MCF 10A (cell line): Measurements from ENCODE around the gene KCNJ6. TPM values are rescaled to one million over a fixed set of nuclear protein-coding genes. Genes with fewer than 3 reads are reported as not detected.

ENCODE experiments used
- BruUV-seq: library from RNA; stranded (reverse); fragments of 400-500 nt; replicated peaks from 2 replicates; lab custom pipeline; 2021; lab: Mats Ljungman, UMichigan
- CTCF ChIA-PET: fragments of 300-600 bp; sonication (Branson Sonifier 250); formaldehyde crosslinking; extraction: SDS; loops from one replicate; lab custom pipeline; 2021; ENCODE audit warnings: antibody characterized with exemption, inconsistent platforms; lab: Yijun Ruan, JAX
- POLR2A ChIA-PET: fragments of 300-600, 350-650 bp; sonication (Branson Sonifier 250); formaldehyde crosslinking; extraction: SDS; loops from one replicate; lab custom pipeline; 2020; ENCODE audit warnings: antibody characterized with exemption, inconsistent platforms; lab: Yijun Ruan, JAX
- DNase-seq: peaks from one replicate; pipeline ENCODE4 v3.0.0-alpha.2; 2018; ENCODE audit not compliant: unreplicated experiment
- H3K27ac Mint-ChIP-seq: one replicate; pipeline ENCODE4 v1.8.0; 2022; ENCODE audit warnings: mild to moderate bottlenecking, low read depth, mixed read lengths; ENCODE audit not compliant: unreplicated experiment
- H3K27me3 Mint-ChIP-seq: one replicate; pipeline ENCODE4 v1.8.0; 2022; ENCODE audit warnings: mixed read lengths; ENCODE audit not compliant: insufficient read depth, unreplicated experiment
- H3K36me3 Mint-ChIP-seq: one replicate; pipeline ENCODE4 v1.8.0; 2022; ENCODE audit warnings: mild to moderate bottlenecking, moderate library complexity, mixed read lengths; ENCODE audit not compliant: insufficient read depth, unreplicated experiment
- H3K4me1 Mint-ChIP-seq: one replicate; pipeline ENCODE4 v1.8.0; 2022; ENCODE audit warnings: mixed read lengths; ENCODE audit not compliant: insufficient read depth, unreplicated experiment
- H3K4me3 Mint-ChIP-seq: one replicate; pipeline ENCODE4 v1.8.0; 2022; ENCODE audit warnings: mild to moderate bottlenecking, moderate library complexity, mixed read lengths; ENCODE audit not compliant: unreplicated experiment
- H3K9me3 Mint-ChIP-seq: one replicate; pipeline ENCODE4 v1.8.0; 2022; ENCODE audit warnings: mixed read lengths; ENCODE audit not compliant: unreplicated experiment
- intact Hi-C: fragments of 100-400 bp; cut with micrococcal nuclease; formaldehyde crosslinking; loops from 2 replicates; pipeline ENCODE4 v1.14.1; 2022
- total RNA-seq: library from RNA; stranded (reverse); gene quantifications from 2 replicates; pipeline ENCODE4 v1.2.3, GENCODE V29; 2022
- TF ChIP-seq, protein P1 (sequence below): fragments of 200-600 bp; IDR thresholded peaks from one replicate; pipeline ENCODE4 v1.8.0; 2022; ENCODE audit warnings: antibody characterized with exemption, mild to moderate bottlenecking; ENCODE audit not compliant: unreplicated experiment

KCNJ6 gene
- total RNA-seq, 1 experiment from 2014 or later = 0.28 TPM

DNA sequence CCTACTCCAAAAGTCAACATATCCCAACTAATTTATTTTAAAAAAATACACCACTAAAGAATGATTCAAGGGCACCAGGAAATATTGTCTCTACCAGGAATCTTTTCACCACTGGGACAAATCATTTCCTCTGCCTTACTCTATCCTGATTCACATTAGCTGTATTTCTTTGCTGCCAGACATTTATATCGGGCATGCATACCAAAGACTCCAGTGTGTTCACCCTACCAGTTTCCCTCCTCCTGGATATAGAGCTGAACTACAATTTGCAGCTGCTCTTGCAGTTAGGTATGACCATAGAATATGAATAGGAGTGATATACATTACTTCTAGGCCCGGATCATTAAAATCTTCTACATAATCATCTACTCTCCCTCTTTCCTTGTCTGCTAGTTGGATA, 7.6 kb downstream of the KCNJ6 start:
- Mint-ChIP-seq H3K9me3 (no peaks in the 10 kb centered on the region), H3K4me3 (no peak overlapping the region)

GRCh38 chr21:37907076-37907475, 9.2 kb downstream of the KCNJ6 start:
- intact Hi-C loops = no loop called here
- Mint-ChIP-seq H3K9me3 (no peaks in the 10 kb centered on the region), H3K4me1 (peaks cover 5% of the 10 kb centered on the region), H3K4me3 (no peak overlapping the region), H3K27ac (no peak overlapping the region), H3K27me3 (no peaks in the 10 kb centered on the region), H3K36me3 (no peaks in the 10 kb centered on the region)
- TF ChIP-seq, protein P1, sequence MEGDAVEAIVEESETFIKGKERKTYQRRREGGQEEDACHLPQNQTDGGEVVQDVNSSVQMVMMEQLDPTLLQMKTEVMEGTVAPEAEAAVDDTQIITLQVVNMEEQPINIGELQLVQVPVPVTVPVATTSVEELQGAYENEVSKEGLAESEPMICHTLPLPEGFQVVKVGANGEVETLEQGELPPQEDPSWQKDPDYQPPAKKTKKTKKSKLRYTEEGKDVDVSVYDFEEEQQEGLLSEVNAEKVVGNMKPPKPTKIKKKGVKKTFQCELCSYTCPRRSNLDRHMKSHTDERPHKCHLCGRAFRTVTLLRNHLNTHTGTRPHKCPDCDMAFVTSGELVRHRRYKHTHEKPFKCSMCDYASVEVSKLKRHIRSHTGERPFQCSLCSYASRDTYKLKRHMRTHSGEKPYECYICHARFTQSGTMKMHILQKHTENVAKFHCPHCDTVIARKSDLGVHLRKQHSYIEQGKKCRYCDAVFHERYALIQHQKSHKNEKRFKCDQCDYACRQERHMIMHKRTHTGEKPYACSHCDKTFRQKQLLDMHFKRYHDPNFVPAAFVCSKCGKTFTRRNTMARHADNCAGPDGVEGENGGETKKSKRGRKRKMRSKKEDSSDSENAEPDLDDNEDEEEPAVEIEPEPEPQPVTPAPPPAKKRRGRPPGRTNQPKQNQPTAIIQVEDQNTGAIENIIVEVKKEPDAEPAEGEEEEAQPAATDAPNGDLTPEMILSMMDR = no peak
- ChIA-PET POLR2A (no interaction called here), CTCF (no interaction called here)
- no TSS peak for BruUV-seq
- DNase-seq = no peak

More for the DNA sequence above, 7.6 kb downstream of the KCNJ6 start:
- Mint-ChIP-seq H3K4me1 (no peaks in the 10 kb centered on the region), H3K27me3 (peaks cover 5% of the 10 kb centered on the region), H3K36me3 (no peaks in the 10 kb centered on the region), H3K27ac (no peak overlapping the region)
- POLR2A ChIA-PET = no interaction called here
- TF ChIP-seq, protein P1 = no peak
- intact Hi-C loops = no loop called here
- no TSS peak for BruUV-seq
- DNase-seq = no peak
- CTCF ChIA-PET = interaction anchor here (1.1 kb wide), 1 partner anchor 192 kb away, joined by 3 read pairs; no protein-coding TSS in a partner anchor

DNA sequence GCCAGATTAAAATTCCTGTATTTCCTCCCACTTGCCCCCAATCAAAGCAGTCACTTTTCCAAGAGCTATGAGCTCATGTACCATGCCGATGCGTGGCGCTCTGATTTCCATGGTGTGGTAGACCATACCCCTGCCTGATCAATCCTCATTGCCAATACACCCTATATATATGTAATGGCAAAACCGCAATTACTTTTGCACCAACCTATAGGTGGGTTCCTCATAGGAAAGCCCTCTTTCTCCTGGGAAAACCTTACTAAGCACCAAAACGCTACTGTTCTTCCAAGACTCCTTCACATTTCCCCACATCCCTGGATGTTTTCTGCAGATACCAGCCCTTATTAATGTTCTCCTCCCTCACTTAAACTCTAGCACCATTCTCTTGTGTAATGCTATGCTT, 11.0 kb downstream of the KCNJ6 start:
- TF ChIP-seq, protein P1 = no peak
- peaks cover 5% of the 10 kb centered on the region for H3K4me1 Mint-ChIP-seq
- intact Hi-C loops = no loop called here
- H3K27ac Mint-ChIP-seq = no peak overlapping the region
- H3K36me3 Mint-ChIP-seq = no peaks in the 10 kb centered on the region
- no peaks in the 10 kb centered on the region for H3K9me3 Mint-ChIP-seq
- no peaks in the 10 kb centered on the region for H3K27me3 Mint-ChIP-seq
- POLR2A ChIA-PET = no interaction called here
- no peak for DNase-seq
- no peak overlapping the region for H3K4me3 Mint-ChIP-seq
- BruUV-seq = no TSS peak
- CTCF ChIA-PET = no interaction called here

DNA sequence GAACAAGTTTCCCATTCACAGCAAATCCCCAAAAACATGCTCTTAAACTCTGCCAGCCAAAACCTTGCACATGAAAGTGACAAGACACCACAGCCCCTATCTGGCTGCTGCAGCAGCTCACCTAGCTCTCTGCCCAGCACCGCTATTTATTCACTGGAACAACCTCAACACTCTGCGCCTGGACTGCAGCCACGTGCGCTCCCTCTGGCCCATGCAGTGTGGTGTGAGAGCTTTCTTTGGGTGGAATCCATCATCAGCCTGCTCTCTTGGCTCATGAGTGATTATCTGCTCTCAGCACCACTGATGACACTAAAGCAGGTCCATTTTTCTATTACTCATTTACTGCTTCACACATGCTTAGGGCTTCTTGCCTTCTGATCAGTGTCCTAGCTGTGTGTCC, 11.4 kb downstream of the KCNJ6 start:
- BruUV-seq = no TSS peak
- no peak overlapping the region for H3K27ac Mint-ChIP-seq
- intact Hi-C loops = no loop called here
- H3K36me3 Mint-ChIP-seq = no peaks in the 10 kb centered on the region
- DNase-seq = no peak
- H3K9me3 Mint-ChIP-seq = no peaks in the 10 kb centered on the region
- ChIA-PET CTCF (interaction anchor here (0.5 kb wide), 1 partner anchor 34 kb away, joined by 4 read pairs; no protein-coding TSS in a partner anchor), POLR2A (no interaction called here)
- H3K4me1 Mint-ChIP-seq = peaks cover 5% of the 10 kb centered on the region
- no peaks in the 10 kb centered on the region for H3K27me3 Mint-ChIP-seq
- H3K4me3 Mint-ChIP-seq = no peak overlapping the region
- TF ChIP-seq, protein P1 = no peak
